ENCODE results near the gene FGGY. TPM values are rescaled to one million over a fixed set of nuclear protein-coding genes. Genes with fewer than 3 reads are reported as not detected.
"Not testable (repeated sequence)": the region's sequence is repeated elsewhere in the genome, so short reads cannot be mapped to it uniquely, and the experiment has no call there.

FGGY gene
- total and polyA plus RNA-seq, 3 experiments from 2014 or later: 5.3 to 7.9 (median 6.6) TPM

DNA sequence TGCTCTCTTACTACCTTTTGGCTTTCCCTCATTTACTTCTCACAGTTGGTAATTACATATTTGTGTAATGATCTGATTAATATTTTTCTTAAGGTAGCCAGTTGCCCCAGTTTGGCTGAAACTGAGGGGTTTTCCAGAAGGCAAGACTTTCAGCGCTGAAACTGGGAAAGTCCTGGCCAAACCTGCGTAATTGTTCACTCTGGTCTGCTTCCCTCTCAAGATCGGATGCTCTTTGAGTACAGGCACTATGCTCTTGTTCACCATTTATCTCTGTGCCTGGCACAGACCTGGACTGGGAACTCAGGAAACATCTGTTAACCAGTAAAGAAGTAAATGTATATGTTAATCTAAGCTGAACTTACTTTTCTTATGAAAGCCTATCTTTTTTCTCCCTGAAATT, 308.3 kb downstream of the FGGY start:
- CTCF ChIA-PET: no interaction called here
- Histone ChIP-seq H3K27ac (ENCODE audit: low read depth, low read length) (no peak overlapping the region), H3K27me3 (ENCODE audit: insufficient read depth, low read length, poor library complexity, severe bottlenecking) (no peaks in the 10 kb centered on the region), H3K9me3 (ENCODE audit: low read length) (no peaks in the 10 kb centered on the region), H3K4me3 (ENCODE audit: low read length) (no peak overlapping the region), H3K4me1 (ENCODE audit: insufficient read depth, low read length) (no peaks in the 10 kb centered on the region), H3K36me3 (ENCODE audit: insufficient read depth, low read length) (no peaks in the 10 kb centered on the region)
- H3K9me3 Mint-ChIP-seq: peaks cover 0 to 7% (median 3%) of the 10 kb centered on the region in 5 donors
- DNase-seq: no peak
- H3K27ac Mint-ChIP-seq: no peak overlapping the region
- POLR2A ChIA-PET: no interaction called here
- no peaks in the 10 kb centered on the region for H3K27me3 Mint-ChIP-seq
- H3K36me3 Mint-ChIP-seq: peaks cover 14 to 22% (median 15%) of the 10 kb centered on the region in 3 donors
- H3K4me1 Mint-ChIP-seq: no peaks in the 10 kb centered on the region
- no peak overlapping the region for H3K4me3 Mint-ChIP-seq

DNA sequence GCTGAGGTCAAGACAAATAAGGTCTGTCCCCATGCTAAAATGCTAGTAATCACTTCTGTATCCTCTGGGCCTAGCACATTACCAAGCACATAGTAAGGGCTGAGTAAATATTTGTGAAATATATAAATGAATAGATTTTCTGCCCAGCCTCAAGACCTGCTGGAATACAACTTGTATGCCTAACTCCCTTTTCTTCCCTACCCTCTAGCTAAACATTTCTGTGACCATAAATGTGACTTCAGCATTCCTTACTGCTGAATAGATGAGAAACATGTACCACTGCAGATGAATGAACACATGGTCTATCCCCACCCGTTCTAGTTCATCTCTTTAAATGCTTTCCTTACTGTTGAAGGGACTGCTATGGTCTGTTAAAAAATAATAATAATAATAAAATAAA, 308.9 kb downstream of the FGGY start:
- Histone ChIP-seq H3K4me1 (ENCODE audit: insufficient read depth, low read length) (no peaks in the 10 kb centered on the region), H3K36me3 (ENCODE audit: insufficient read depth, low read length) (no peaks in the 10 kb centered on the region), H3K4me3 (ENCODE audit: low read length) (no peak overlapping the region), H3K27ac (ENCODE audit: low read depth, low read length) (no peak overlapping the region), H3K27me3 (ENCODE audit: insufficient read depth, low read length, poor library complexity, severe bottlenecking) (no peaks in the 10 kb centered on the region), H3K9me3 (ENCODE audit: low read length) (no peaks in the 10 kb centered on the region)
- Mint-ChIP-seq H3K4me3 (no peak overlapping the region), H3K36me3 (peaks cover 14 to 25% (median 17%) of the 10 kb centered on the region in 3 donors), H3K27me3 (no peaks in the 10 kb centered on the region), H3K27ac (no peak overlapping the region), H3K9me3 (peaks cover 0 to 8% (median 3%) of the 10 kb centered on the region in 5 donors), H3K4me1 (no peaks in the 10 kb centered on the region)
- no peak for DNase-seq
- POLR2A ChIA-PET: no interaction called here
- CTCF ChIA-PET: no interaction called here

DNA sequence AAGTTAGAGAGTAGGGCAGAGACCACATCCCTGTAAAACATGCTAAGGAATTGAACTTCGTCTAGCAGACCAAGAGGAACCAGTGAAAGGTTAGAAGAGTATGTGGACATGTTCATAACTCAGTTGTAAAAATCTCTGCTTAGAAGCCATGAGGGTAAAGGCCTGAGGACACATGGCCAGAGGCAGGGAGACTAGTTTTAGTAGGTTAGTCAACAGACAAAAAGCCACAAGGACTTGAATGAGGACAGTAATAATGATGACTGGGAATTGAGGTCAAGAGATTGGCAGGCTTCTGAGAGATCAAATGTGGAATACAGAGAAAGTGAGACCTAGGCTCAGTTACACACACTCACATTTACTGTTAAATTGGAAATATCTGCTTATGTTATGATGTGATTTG, 312.4 kb downstream of the FGGY start:
- Mint-ChIP-seq H3K27me3 (no peaks in the 10 kb centered on the region), H3K9me3 (peaks cover 0 to 8% (median 6%) of the 10 kb centered on the region in 5 donors), H3K36me3 (peaks cover 14 to 34% (median 17%) of the 10 kb centered on the region in 3 donors), H3K4me1 (no peaks in the 10 kb centered on the region), H3K4me3 (no peak overlapping the region), H3K27ac (no peak overlapping the region)
- no peaks in the 10 kb centered on the region for H3K4me1 ChIP-seq (ENCODE audit: insufficient read depth, low read length)
- no peaks in the 10 kb centered on the region for H3K9me3 ChIP-seq (ENCODE audit: low read length)
- POLR2A ChIA-PET: no interaction called here
- H3K27me3 ChIP-seq (ENCODE audit: insufficient read depth, low read length, poor library complexity, severe bottlenecking): no peaks in the 10 kb centered on the region
- H3K36me3 ChIP-seq (ENCODE audit: insufficient read depth, low read length): no peaks in the 10 kb centered on the region
- no peak overlapping the region for H3K4me3 ChIP-seq (ENCODE audit: low read length)
- H3K27ac ChIP-seq (ENCODE audit: low read depth, low read length): no peak overlapping the region
- CTCF ChIA-PET: interaction anchor here (1.3 kb wide), 1 partner anchor 12 kb away, joined by 3 read pairs; no protein-coding TSS in a partner anchor
- DNase-seq: no peak

DNA sequence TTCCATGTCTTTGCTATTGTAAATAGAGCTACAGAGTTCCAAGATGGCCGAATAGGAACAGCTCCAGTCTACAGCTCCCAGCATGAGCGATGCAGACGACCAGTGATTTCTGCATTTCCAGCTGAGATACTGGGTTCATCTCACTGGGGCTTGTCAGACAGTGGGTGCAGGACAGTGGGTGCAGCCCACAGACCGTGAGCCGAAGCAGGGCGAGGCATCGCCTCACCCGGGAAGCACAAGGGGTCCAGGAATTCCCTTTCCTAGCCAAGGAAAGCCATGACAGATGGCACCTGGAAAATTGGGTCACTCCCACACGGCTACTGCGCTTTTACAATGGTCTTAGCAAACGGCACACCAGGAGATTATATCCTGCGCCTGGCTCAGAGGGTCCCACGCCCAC, 313.6 kb downstream of the FGGY start:
- H3K4me3 ChIP-seq (ENCODE audit: low read length); CTCF ChIA-PET; H3K27me3 Mint-ChIP-seq; POLR2A ChIA-PET; H3K27ac ChIP-seq (ENCODE audit: low read depth, low read length); H3K9me3 ChIP-seq (ENCODE audit: low read length); H3K27ac Mint-ChIP-seq; H3K27me3 ChIP-seq (ENCODE audit: insufficient read depth, low read length, poor library complexity, severe bottlenecking); H3K4me1 ChIP-seq (ENCODE audit: insufficient read depth, low read length); H3K4me1 Mint-ChIP-seq; H3K4me3 Mint-ChIP-seq; DNase-seq; H3K36me3 ChIP-seq (ENCODE audit: insufficient read depth, low read length): not testable (repeated sequence)
- H3K36me3 Mint-ChIP-seq: peaks cover 14 to 34% (median 17%) of the 10 kb centered on the region in 3 donors
- peaks cover 0 to 10% (median 6%) of the 10 kb centered on the region in 5 donors for H3K9me3 Mint-ChIP-seq

DNA sequence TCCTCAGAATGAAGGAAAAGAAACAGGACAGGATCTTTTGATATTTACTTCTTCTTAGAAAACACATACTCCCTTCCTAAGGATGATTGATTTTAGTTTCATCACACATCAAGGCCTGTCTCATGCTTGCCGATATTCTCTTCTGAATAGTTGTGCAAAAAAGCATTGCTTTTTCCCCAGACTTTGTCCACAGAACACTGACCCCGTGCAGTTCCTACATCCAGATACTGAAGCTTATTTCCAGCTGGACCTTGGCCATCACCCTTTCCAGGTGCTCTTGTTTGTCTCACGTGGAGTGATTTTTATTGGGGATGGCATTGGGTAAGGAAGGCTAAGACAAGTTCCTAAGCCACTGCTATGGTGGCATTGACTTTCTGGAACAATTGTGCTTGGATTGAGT, 320.5 kb downstream of the FGGY start:
- no peaks in the 10 kb centered on the region for H3K9me3 ChIP-seq (ENCODE audit: low read length)
- Mint-ChIP-seq H3K9me3 (peaks cover 0 to 6% (median 0%) of the 10 kb centered on the region in 5 donors), H3K4me1 (no peaks in the 10 kb centered on the region), H3K4me3 (no peak overlapping the region), H3K36me3 (peaks cover 0 to 5% (median 0%) of the 10 kb centered on the region in 3 donors), H3K27ac (no peak overlapping the region), H3K27me3 (no peaks in the 10 kb centered on the region)
- no peaks in the 10 kb centered on the region for H3K36me3 ChIP-seq (ENCODE audit: insufficient read depth, low read length)
- no peak for DNase-seq
- H3K27ac ChIP-seq (ENCODE audit: low read depth, low read length): no peak overlapping the region
- ChIA-PET POLR2A (no interaction called here), CTCF (no interaction called here)
- no peak overlapping the region for H3K4me3 ChIP-seq (ENCODE audit: low read length)
- no peaks in the 10 kb centered on the region for H3K27me3 ChIP-seq (ENCODE audit: insufficient read depth, low read length, poor library complexity, severe bottlenecking)
- no peaks in the 10 kb centered on the region for H3K4me1 ChIP-seq (ENCODE audit: insufficient read depth, low read length)

DNA sequence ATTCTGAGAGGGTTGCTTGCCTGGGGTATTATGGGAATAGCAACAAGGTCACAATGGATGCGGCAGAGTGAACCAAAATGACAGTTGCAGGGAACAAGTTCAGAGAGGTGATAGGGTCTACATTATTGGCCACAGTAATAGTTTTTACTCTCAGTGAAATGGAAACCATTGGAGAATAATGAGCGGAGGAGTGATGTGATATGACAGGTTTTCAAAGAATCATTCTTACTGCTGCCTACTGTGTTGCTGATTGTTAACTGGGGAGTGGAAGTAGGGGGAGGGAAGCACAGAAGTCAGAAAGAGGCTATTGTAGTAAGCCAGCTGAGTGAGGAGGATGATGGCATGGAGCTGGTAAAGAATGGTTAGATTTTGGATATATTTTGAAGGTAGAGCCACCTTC, 322.7 kb downstream of the FGGY start:
- Histone ChIP-seq H3K27me3 (ENCODE audit: insufficient read depth, low read length, poor library complexity, severe bottlenecking) (no peaks in the 10 kb centered on the region), H3K27ac (ENCODE audit: low read depth, low read length) (no peak overlapping the region), H3K9me3 (ENCODE audit: low read length) (no peaks in the 10 kb centered on the region), H3K4me3 (ENCODE audit: low read length) (no peak overlapping the region), H3K4me1 (ENCODE audit: insufficient read depth, low read length) (no peaks in the 10 kb centered on the region), H3K36me3 (ENCODE audit: insufficient read depth, low read length) (no peaks in the 10 kb centered on the region)
- ChIA-PET CTCF (no interaction called here), POLR2A (no interaction called here)
- Mint-ChIP-seq H3K27ac (no peak overlapping the region), H3K36me3 (peaks cover 0 to 2% (median 0%) of the 10 kb centered on the region in 3 donors), H3K27me3 (no peaks in the 10 kb centered on the region), H3K4me1 (no peaks in the 10 kb centered on the region), H3K4me3 (no peak overlapping the region), H3K9me3 (peaks cover 0 to 1% (median 0%) of the 10 kb centered on the region in 5 donors)
- DNase-seq: no peak

DNA sequence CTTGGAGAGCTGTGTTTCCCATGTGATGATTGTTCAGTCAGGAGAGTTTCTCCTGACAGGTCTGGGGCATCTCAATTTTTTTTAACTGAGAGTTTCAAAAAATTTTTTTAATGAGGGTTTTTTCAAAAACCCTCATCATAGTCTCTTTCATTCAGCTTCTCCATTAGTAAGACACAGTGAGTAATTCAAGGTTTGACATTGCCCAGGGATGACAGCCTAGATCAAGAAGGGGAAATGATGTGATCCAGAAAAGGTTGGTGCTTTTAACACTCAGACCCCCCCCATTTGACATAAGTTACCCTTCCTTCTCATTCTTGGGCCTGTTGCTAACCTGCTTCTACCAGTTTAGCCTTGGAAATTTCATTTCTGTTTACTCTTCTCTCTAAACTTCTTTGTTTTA, 328.5 kb downstream of the FGGY start:
- POLR2A ChIA-PET: no interaction called here

DNA sequence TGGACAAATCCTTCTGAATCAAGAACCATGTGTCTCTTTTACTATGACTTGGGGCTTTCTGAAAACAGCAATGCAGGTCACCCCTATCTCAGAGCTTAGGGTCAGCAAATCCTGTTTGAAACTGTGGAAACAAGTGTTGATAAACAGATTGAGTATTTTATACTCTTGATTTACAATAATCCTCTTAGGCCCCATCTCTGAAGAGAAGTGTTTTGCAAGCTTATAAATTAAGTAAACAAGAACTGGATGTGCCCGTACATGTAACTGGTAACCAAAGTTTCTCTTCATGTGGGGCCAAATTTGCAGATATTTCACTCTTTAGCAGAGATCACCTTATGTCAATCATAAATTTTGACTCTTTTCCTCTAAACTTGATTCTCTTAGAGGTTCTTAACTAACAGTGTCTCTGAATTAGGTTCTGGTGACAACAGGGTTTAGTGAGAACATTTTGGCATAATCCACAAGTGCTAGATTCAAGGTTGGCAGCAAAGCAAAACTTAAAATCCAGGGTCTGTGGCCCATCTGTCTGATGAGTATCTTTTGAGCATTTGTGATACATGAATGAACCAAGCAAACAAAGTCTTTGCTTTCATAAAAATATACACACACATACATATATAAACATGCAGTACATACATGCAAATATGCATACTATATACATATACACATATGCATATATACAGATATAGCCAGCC, 334.8 kb downstream of the FGGY start:
- Histone ChIP-seq H3K9me3 (ENCODE audit: low read length) (no peaks in the 10 kb centered on the region), H3K4me1 (ENCODE audit: insufficient read depth, low read length) (no peaks in the 10 kb centered on the region), H3K27ac (ENCODE audit: low read depth, low read length) (no peak overlapping the region), H3K4me3 (ENCODE audit: low read length) (no peak overlapping the region), H3K36me3 (ENCODE audit: insufficient read depth, low read length) (no peaks in the 10 kb centered on the region), H3K27me3 (ENCODE audit: insufficient read depth, low read length, poor library complexity, severe bottlenecking) (no peaks in the 10 kb centered on the region)
- CTCF ChIA-PET: no interaction called here
- no peaks in the 10 kb centered on the region for H3K9me3 Mint-ChIP-seq
- H3K36me3 Mint-ChIP-seq: no peaks in the 10 kb centered on the region
- H3K27ac Mint-ChIP-seq: no peak overlapping the region
- H3K4me3 Mint-ChIP-seq: no peak overlapping the region
- no peaks in the 10 kb centered on the region for H3K27me3 Mint-ChIP-seq
- H3K4me1 Mint-ChIP-seq: no peaks in the 10 kb centered on the region
- POLR2A ChIA-PET: no interaction called here
- DNase-seq: no peak

More for the DNA sequence above, 328.5 kb downstream of the FGGY start:
- Histone ChIP-seq H3K27me3 (ENCODE audit: insufficient read depth, low read length, poor library complexity, severe bottlenecking) (no peaks in the 10 kb centered on the region), H3K36me3 (ENCODE audit: insufficient read depth, low read length) (no peaks in the 10 kb centered on the region), H3K27ac (ENCODE audit: low read depth, low read length) (no peak overlapping the region), H3K4me1 (ENCODE audit: insufficient read depth, low read length) (no peaks in the 10 kb centered on the region), H3K9me3 (ENCODE audit: low read length) (no peaks in the 10 kb centered on the region), H3K4me3 (ENCODE audit: low read length) (no peak overlapping the region)
- H3K9me3 Mint-ChIP-seq: no peaks in the 10 kb centered on the region
- CTCF ChIA-PET: no interaction called here
- no peak overlapping the region for H3K27ac Mint-ChIP-seq
- H3K4me3 Mint-ChIP-seq: no peak overlapping the region
- H3K4me1 Mint-ChIP-seq: no peaks in the 10 kb centered on the region
- no peaks in the 10 kb centered on the region for H3K27me3 Mint-ChIP-seq
- DNase-seq: no peak
- peaks cover 0 to 2% (median 0%) of the 10 kb centered on the region in 3 donors for H3K36me3 Mint-ChIP-seq
